GM21619 (cell line): ENCODE data around the gene ZNF785.

Source experiments
- ATAC-seq: cut with Tn5 transposase; IDR thresholded peaks from one replicate; pipeline ENCODE4 v1.9.1; 2021; ENCODE audit not compliant: unreplicated experiment

Gene ZNF785

GRCh38 chr16:30566531-30566930 lies 19.0 kb downstream of the ZNF785 start:
- ATAC-seq: no peak

- ATAC-seq: no peak
These were observed 19.5 kb downstream of the ZNF785 start for GRCh38 chr16:30565984-30566383.

- ATAC-seq: no peak
These were observed 20.0 kb downstream of the ZNF785 start for GRCh38 chr16:30565526-30565925.

- ATAC-seq: no peak
These were observed 23.5 kb downstream of the ZNF785 start for GRCh38 chr16:30562021-30562420.

- no peak for ATAC-seq
These were observed 24.2 kb downstream of the ZNF785 start for GRCh38 chr16:30561089-30561816.

- ATAC-seq: no peak
These were observed 25.8 kb downstream of the ZNF785 start for GRCh38 chr16:30559690-30560089.

GRCh38 chr16:30558789-30559377 lies 26.6 kb downstream of the ZNF785 start:
- no peak for ATAC-seq

GRCh38 chr16:30557957-30558788 lies 27.3 kb downstream of the ZNF785 start, which contains the start of gene ZNF764:
Gene ZNF764, minus strand, starts transcription at chr16:30558374. Its CDS starts 192 bp downstream, at chr16:30558182.
- ATAC-seq: peak; percentile 86

- peak; percentile 14 for ATAC-seq
These were observed 27.9 kb downstream of the ZNF785 start for GRCh38 chr16:30557707-30557956.

- no peak for ATAC-seq
These were observed 29.4 kb downstream of the ZNF785 start for GRCh38 chr16:30556125-30556473.

GRCh38 chr16:30555315-30556124 lies 30.0 kb downstream of the ZNF785 start:
- no peak for ATAC-seq

- no peak for ATAC-seq
These were observed 30.8 kb downstream of the ZNF785 start for GRCh38 chr16:30554557-30555314.

- no peak for ATAC-seq
These were observed 32.1 kb downstream of the ZNF785 start for GRCh38 chr16:30553393-30553899.

- no peak for ATAC-seq
These were observed 32.5 kb downstream of the ZNF785 start for GRCh38 chr16:30552956-30553355.

GRCh38 chr16:30551781-30552180 lies 33.7 kb downstream of the ZNF785 start:
- ATAC-seq: no peak

GRCh38 chr16:30548416-30549253 lies 36.9 kb downstream of the ZNF785 start:
- ATAC-seq: no peak

GRCh38 chr16:30546115-30546514 lies 39.4 kb downstream of the ZNF785 start:
- no peak for ATAC-seq

- no peak for ATAC-seq
These were observed 42.4 kb downstream of the ZNF785 start for GRCh38 chr16:30543067-30543466.

GRCh38 chr16:30541502-30542329 lies 43.8 kb downstream of the ZNF785 start:
- no peak for ATAC-seq
